ENCODE data around the gene IKZF3. TPM values are rescaled to one million over a fixed set of nuclear protein-coding genes. Genes with fewer than 3 reads are reported as not detected.

IKZF3 gene
- polyA plus RNA-seq, 1 of the 3 experiments (the other 2 are of a cell fraction) = not detected

DNA sequence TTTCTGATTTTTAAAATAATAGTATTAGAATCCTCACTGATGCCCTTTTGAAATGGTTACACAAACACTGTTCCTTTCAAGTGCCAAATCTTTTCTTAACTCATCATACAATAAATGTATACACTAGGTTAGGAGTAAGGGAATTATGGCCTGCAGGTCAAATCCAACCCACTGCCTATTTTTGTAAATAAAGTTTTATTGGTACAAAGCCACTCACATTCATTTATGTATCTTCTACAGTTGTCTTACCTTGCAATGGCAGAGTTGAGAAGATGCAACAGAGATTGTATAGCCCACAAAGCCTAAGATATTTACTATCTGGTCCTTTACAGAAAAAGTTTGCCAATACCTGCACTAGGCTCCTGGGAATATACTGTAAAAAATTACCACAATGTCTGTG lies 47.8 kb downstream of the IKZF3 start:
- no peak for DNase-seq
- TF ChIP-seq, protein P1, sequence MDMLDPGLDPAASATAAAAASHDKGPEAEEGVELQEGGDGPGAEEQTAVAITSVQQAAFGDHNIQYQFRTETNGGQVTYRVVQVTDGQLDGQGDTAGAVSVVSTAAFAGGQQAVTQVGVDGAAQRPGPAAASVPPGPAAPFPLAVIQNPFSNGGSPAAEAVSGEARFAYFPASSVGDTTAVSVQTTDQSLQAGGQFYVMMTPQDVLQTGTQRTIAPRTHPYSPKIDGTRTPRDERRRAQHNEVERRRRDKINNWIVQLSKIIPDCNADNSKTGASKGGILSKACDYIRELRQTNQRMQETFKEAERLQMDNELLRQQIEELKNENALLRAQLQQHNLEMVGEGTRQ (IDR thresholded peaks at IDR 0.05; ENCODE audit: borderline replicate concordance, low read depth, low read length) = no peak
- TF ChIP-seq GABPA (IDR thresholded peaks at IDR 0.05; ENCODE audit: low read depth) = no peak
- no peak for TF ChIP-seq TCF12 (IDR thresholded peaks at IDR 0.05)
- TF ChIP-seq CHD2 (IDR thresholded peaks at IDR 0.05; ENCODE audit: low read length, partially characterized antibody) = no peak
- no peak for TF ChIP-seq TEAD4 (IDR thresholded peaks at IDR 0.05; ENCODE audit: borderline replicate concordance, insufficient read depth)
- no peak for TF ChIP-seq FOSL2 (IDR thresholded peaks at IDR 0.05; ENCODE audit: borderline replicate concordance, low read depth)
- no peak for TF ChIP-seq JUND (IDR thresholded peaks at IDR 0.05)
- no peak for TF ChIP-seq YY1 (IDR thresholded peaks at IDR 0.05; ENCODE audit: low read depth)
- no peak for TF ChIP-seq SMC3 (IDR thresholded peaks at IDR 0.05; ENCODE audit: low read depth, low read length)
- TF ChIP-seq POLR2AphosphoS5 (IDR thresholded peaks at IDR 0.05; ENCODE audit: low read depth, low read length) = no peak
- TF ChIP-seq, protein P2, sequence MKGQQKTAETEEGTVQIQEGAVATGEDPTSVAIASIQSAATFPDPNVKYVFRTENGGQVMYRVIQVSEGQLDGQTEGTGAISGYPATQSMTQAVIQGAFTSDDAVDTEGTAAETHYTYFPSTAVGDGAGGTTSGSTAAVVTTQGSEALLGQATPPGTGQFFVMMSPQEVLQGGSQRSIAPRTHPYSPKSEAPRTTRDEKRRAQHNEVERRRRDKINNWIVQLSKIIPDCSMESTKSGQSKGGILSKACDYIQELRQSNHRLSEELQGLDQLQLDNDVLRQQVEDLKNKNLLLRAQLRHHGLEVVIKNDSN (IDR thresholded peaks at IDR 0.05; ENCODE audit: borderline replicate concordance, low read depth) = no peak
- TF ChIP-seq FOXM1 (IDR thresholded peaks at IDR 0.05; ENCODE audit: low read depth) = no peak
- no peak for TF ChIP-seq RAD21 (IDR thresholded peaks at IDR 0.05; ENCODE audit: low read length)
- no peak for TF ChIP-seq TAF1 (IDR thresholded peaks at IDR 0.05; ENCODE audit: borderline replicate concordance, low read depth, low read length)
- TF ChIP-seq, protein P3, sequence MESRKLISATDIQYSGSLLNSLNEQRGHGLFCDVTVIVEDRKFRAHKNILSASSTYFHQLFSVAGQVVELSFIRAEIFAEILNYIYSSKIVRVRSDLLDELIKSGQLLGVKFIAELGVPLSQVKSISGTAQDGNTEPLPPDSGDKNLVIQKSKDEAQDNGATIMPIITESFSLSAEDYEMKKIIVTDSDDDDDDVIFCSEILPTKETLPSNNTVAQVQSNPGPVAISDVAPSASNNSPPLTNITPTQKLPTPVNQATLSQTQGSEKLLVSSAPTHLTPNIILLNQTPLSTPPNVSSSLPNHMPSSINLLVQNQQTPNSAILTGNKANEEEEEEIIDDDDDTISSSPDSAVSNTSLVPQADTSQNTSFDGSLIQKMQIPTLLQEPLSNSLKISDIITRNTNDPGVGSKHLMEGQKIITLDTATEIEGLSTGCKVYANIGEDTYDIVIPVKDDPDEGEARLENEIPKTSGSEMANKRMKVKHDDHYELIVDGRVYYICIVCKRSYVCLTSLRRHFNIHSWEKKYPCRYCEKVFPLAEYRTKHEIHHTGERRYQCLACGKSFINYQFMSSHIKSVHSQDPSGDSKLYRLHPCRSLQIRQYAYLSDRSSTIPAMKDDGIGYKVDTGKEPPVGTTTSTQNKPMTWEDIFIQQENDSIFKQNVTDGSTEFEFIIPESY (IDR thresholded peaks at IDR 0.05; ENCODE audit: borderline replicate concordance, low read depth) = no peak
- no peak for TF ChIP-seq NRF1 (IDR thresholded peaks at IDR 0.05; ENCODE audit: low read depth, low read length)
- TF ChIP-seq, protein P4, sequence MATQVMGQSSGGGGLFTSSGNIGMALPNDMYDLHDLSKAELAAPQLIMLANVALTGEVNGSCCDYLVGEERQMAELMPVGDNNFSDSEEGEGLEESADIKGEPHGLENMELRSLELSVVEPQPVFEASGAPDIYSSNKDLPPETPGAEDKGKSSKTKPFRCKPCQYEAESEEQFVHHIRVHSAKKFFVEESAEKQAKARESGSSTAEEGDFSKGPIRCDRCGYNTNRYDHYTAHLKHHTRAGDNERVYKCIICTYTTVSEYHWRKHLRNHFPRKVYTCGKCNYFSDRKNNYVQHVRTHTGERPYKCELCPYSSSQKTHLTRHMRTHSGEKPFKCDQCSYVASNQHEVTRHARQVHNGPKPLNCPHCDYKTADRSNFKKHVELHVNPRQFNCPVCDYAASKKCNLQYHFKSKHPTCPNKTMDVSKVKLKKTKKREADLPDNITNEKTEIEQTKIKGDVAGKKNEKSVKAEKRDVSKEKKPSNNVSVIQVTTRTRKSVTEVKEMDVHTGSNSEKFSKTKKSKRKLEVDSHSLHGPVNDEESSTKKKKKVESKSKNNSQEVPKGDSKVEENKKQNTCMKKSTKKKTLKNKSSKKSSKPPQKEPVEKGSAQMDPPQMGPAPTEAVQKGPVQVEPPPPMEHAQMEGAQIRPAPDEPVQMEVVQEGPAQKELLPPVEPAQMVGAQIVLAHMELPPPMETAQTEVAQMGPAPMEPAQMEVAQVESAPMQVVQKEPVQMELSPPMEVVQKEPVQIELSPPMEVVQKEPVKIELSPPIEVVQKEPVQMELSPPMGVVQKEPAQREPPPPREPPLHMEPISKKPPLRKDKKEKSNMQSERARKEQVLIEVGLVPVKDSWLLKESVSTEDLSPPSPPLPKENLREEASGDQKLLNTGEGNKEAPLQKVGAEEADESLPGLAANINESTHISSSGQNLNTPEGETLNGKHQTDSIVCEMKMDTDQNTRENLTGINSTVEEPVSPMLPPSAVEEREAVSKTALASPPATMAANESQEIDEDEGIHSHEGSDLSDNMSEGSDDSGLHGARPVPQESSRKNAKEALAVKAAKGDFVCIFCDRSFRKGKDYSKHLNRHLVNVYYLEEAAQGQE (IDR thresholded peaks at IDR 0.05; ENCODE audit: low read depth, low read length) = no peak
- no peak for TF ChIP-seq NFIC (IDR thresholded peaks at IDR 0.05; ENCODE audit: borderline replicate concordance)
- TF ChIP-seq, protein P5, sequence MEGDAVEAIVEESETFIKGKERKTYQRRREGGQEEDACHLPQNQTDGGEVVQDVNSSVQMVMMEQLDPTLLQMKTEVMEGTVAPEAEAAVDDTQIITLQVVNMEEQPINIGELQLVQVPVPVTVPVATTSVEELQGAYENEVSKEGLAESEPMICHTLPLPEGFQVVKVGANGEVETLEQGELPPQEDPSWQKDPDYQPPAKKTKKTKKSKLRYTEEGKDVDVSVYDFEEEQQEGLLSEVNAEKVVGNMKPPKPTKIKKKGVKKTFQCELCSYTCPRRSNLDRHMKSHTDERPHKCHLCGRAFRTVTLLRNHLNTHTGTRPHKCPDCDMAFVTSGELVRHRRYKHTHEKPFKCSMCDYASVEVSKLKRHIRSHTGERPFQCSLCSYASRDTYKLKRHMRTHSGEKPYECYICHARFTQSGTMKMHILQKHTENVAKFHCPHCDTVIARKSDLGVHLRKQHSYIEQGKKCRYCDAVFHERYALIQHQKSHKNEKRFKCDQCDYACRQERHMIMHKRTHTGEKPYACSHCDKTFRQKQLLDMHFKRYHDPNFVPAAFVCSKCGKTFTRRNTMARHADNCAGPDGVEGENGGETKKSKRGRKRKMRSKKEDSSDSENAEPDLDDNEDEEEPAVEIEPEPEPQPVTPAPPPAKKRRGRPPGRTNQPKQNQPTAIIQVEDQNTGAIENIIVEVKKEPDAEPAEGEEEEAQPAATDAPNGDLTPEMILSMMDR (IDR thresholded peaks at IDR 0.05) = no peak
- Histone ChIP-seq H3K9ac (no peak overlapping the region), H3K4me1 (ENCODE audit: control insufficient read depth in 1 of 2, insufficient read depth in 2 of 2, low read depth in 1 of 2, low read length in 1 of 2) (no peaks in the 10 kb centered on the region), H3F3A (replicated peaks; ENCODE audit: insufficient read depth) (no peaks in the 10 kb centered on the region), H2AFZ (ENCODE audit: low read depth) (no peak overlapping the region), H4K20me1 (ENCODE audit: insufficient read depth) (no peaks in the 10 kb centered on the region), H3K4me3 (ENCODE audit: low read depth in 2 of 2, low read length in 1 of 2) (no peak overlapping the region), H3K79me2 (ENCODE audit: insufficient read depth) (no peaks in the 10 kb centered on the region), H3K27ac (ENCODE audit: low read depth in 2 of 2, low read length in 1 of 2) (no peak overlapping the region), H3K36me3 (replicated peaks in 1 of 2; ENCODE audit: control insufficient read depth in 1 of 2, insufficient read depth in 2 of 2, low read length in 1 of 2) (no peaks in the 10 kb centered on the region), H3K9me3 (no peaks in the 10 kb centered on the region), H3K9me2 (no peaks in the 10 kb centered on the region), H3K27me3 (ENCODE audit: insufficient read depth) (peaks cover 42% of the 10 kb centered on the region; the same call in 1 of the 2 replicates), H3K4me2 (no peak overlapping the region)
- CTCF ChIA-PET = no interaction called here
- POLR2A ChIA-PET = no interaction called here

All from SK-N-SH (cell line).